Transverse colon (tissue), 4 donors: ENCODE measurements around the gene SLC51A. TPM values are rescaled to one million over a fixed set of nuclear protein-coding genes. Genes with fewer than 3 reads are reported as not detected.

Experiments used
- DNase-seq: peaks from one replicate; pipeline ENCODE4 v3.0.0-alpha.2; 2019
- H3K27ac ChIP-seq, 4 donors: fragments of 200-600 bp; sonication (generic); 2 replicates each; pipeline ENCODE4 v1.5.1; 2016 to 2018; ENCODE audit warnings: inconsistent platforms in 4 of 4
- H3K27me3 ChIP-seq: fragments of 200-600 bp; sonication (generic); 2 replicates; pipeline ENCODE4 v1.5.1; 2017; ENCODE audit warnings: inconsistent platforms
- H3K36me3 ChIP-seq, 4 donors: fragments of 200-600 bp; sonication (generic); 2 replicates each; pipeline ENCODE4 v1.5.1; 2017 to 2019; ENCODE audit warnings: inconsistent platforms in 4 of 4
- H3K4me1 ChIP-seq, 4 donors: fragments of 200-600 bp; sonication (generic); 2 replicates each; pipeline ENCODE4 v1.5.1; 2017 to 2020; ENCODE audit warnings: inconsistent platforms in 4 of 4
- H3K4me3 ChIP-seq, 4 donors: fragments of 200-600 bp; sonication (generic); 1 replicate in 1 of 4; 2 replicates in 3 of 4; pipeline versions ENCODE4 v1.5.1 to v1.6.1; 2017 to 2019; ENCODE audit warnings: inconsistent platforms in 4 of 4
- H3K9me3 ChIP-seq, 2 donors: fragments of 200-600 bp; sonication (generic); 2 replicates each; pipeline ENCODE4 v1.5.1; 2017 to 2019; ENCODE audit warnings: inconsistent platforms in 2 of 2
- EP300 ChIP-seq: sonication (generic); formaldehyde crosslinking; IDR thresholded peaks from one replicate; pipeline ENCODE4 v1.6.1; 2017; ENCODE audit warnings: antibody characterized with exemption, low read depth
- POLR2A ChIP-seq: fragments of 450-650 bp; IDR thresholded peaks from one replicate; pipeline ENCODE4 v1.6.1; 2016; ENCODE audit warnings: antibody characterized with exemption, mild to moderate bottlenecking, moderate library complexity
- POLR2AphosphoS5 ChIP-seq, 3 donors: sonication (generic); formaldehyde crosslinking; IDR thresholded peaks; one replicate each; pipeline ENCODE4 v1.6.1; 2016; ENCODE audit warnings: antibody characterized with exemption in 3 of 3
- WGBS, 2 donors: methylation state at CpG; one replicate each; pipeline ENCODE4 v1.1.5; 2018; ENCODE audit warnings: low coverage in 1 of 2; 5-methylcytosine and 5-hydroxymethylcytosine counted together
- in situ Hi-C, 4 donors: fragments of 200-750 bp; cut with MboI; loops; one replicate each; pipeline versions ENCODE4 v1.15.0 to v1.15.1; 2017; ENCODE audit warnings: low sequenced_read_pairs in 3 of 4, low pct_ligation_motif_present in 1 of 4, low pct_unique_long_range_greater_than_20kb in 1 of 4
- intact Hi-C: fragments of 100-400 bp; cut with DNase I; formaldehyde crosslinking; loops from one replicate; pipeline ENCODE4 v1.15.1; 2023; ENCODE audit warnings: low total_unique reads
- total RNA-seq, 4 donors: library from RNA; depleted of rRNA; stranded (reverse); fragments of >200 nt; gene quantifications; one replicate each; pipeline ENCODE4 v1.1.0, GENCODE V29; 2016
- TF ChIP-seq, protein P1 (sequence below), 5 experiments: fragments of 200-600 bp in 3 of 5; fragments of 450-650 bp in 2 of 5; sonication (generic) in 3 of 5; IDR thresholded peaks; 1 replicate in 2 of 5; 2 replicates in 3 of 5; pipeline ENCODE4 v1.5.1; 2016 to 2017; ENCODE audit warnings: antibody characterized with exemption in 5 of 5, inconsistent platforms in 3 of 5, mild to moderate bottlenecking in 2 of 5, moderate library complexity in 1 of 5

SLC51A gene
- total RNA-seq, 4 donors from 2014 or later: 7.2 to 123 (median 40.5) TPM

DNA sequence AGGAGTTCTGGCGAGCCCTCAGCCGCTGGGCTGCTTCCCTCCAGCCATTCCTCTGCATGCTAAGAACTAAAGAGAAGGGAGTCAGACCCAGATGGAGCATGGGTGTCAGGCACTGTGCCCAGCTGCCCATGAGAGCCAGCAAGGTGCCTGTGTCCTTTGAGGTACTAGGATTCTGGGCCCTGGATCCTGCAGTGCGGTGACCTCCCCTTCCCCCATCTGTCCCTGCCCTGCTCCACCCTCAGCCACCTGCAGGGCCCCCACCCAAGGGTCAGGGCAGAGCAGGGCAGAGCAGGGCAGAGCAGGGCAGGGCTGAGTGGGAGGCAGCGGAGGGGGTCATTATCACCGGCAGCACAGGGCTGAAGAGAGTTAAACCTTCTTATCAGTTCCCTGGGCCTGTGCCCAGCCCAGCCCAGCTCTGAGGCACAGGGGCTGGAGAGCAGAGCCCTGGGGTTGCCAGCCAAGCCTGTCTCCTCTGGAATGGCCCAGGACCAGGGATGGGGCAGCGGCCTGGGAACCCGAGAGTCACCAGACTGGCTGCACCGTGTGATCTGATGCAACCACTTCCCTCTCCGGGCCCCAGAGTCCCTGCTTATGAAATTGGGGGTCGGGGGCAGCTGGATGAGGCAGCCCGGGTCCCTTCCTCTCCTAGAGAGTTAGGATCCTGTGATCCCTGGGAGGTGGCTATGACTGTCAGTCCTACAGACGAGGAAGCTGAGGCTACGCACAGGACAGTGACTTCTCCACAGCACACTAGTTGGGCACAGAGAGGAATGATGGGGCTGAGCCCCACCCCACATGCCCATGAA lies 22.4 kb upstream of the SLC51A start:
- H3K27me3 ChIP-seq: no peaks in the 10 kb centered on the region
- no peak overlapping the region for H3K4me3 ChIP-seq
- no peaks in the 10 kb centered on the region for H3K36me3 ChIP-seq
- WGBS, 2 donors: 39 to 50% methylated on average over 2 to 13 of the region's 13 CpGs
- DNase-seq: peak; percentile 79
- intact Hi-C loops: loop anchor here (5.0 kb wide), 1 partner anchor 122 kb away; no protein-coding TSS in a partner anchor
- H3K27ac ChIP-seq: peak overlapping the region; percentile 67 to 87 (median 76)
- in situ Hi-C loops: loop anchor here in 1 of 4 donors (10.0 kb wide), 1 partner anchor 119 kb away; no protein-coding TSS in a partner anchor
- peaks cover 10 to 56% (median 32%) of the 10 kb centered on the region in 4 donors for H3K4me1 ChIP-seq
- peak in 1 of 3 donors; percentile 20 for TF ChIP-seq POLR2AphosphoS5 (IDR thresholded peaks at IDR 0.05)
- peak; percentile 25 for TF ChIP-seq POLR2A
- TF ChIP-seq, protein P1, sequence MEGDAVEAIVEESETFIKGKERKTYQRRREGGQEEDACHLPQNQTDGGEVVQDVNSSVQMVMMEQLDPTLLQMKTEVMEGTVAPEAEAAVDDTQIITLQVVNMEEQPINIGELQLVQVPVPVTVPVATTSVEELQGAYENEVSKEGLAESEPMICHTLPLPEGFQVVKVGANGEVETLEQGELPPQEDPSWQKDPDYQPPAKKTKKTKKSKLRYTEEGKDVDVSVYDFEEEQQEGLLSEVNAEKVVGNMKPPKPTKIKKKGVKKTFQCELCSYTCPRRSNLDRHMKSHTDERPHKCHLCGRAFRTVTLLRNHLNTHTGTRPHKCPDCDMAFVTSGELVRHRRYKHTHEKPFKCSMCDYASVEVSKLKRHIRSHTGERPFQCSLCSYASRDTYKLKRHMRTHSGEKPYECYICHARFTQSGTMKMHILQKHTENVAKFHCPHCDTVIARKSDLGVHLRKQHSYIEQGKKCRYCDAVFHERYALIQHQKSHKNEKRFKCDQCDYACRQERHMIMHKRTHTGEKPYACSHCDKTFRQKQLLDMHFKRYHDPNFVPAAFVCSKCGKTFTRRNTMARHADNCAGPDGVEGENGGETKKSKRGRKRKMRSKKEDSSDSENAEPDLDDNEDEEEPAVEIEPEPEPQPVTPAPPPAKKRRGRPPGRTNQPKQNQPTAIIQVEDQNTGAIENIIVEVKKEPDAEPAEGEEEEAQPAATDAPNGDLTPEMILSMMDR (IDR thresholded peaks at IDR 0.05): peak in 2 of 5 experiments; percentile 35 to 39
- no peak for TF ChIP-seq EP300
- H3K9me3 ChIP-seq: no peaks in the 10 kb centered on the region

DNA sequence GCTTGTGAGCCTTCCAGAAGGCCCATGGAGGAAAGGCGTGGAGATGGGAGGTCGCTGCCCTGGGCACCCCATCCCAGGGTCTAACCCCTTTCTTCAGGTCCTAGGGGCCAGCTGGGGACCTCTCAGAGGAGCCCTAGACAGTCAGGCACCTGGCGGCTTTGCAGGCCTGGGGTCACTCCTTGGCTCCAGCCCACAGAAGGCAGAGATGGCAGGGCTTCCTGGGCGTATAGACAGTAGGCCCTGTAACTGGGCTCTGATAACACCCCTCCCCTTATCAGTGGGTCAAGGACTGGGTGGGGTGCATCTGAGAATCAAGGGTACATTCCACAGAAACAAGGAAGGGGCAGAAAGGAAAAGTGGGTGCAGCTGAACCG lies 21.8 kb upstream of the SLC51A start:
- WGBS, 2 donors: 84% methylated on average over 4 of the region's 5 CpGs; no CpG with 5 or more reads in 1 of the 2 donors
- H3K27me3 ChIP-seq: no peaks in the 10 kb centered on the region
- H3K9me3 ChIP-seq: no peaks in the 10 kb centered on the region
- in situ Hi-C loops (loop anchor here in 1 of 4 donors (10.0 kb wide), 1 partner anchor 120 kb away; no protein-coding TSS in a partner anchor), intact Hi-C loops (loop anchor here (5.0 kb wide), 1 partner anchor 122 kb away; no protein-coding TSS in a partner anchor)
- H3K4me3 ChIP-seq: no peak overlapping the region
- no peaks in the 10 kb centered on the region for H3K36me3 ChIP-seq
- peaks cover 10 to 50% (median 32%) of the 10 kb centered on the region in 4 donors for H3K4me1 ChIP-seq
- DNase-seq: no peak
- peak overlapping the region; percentile 67 to 87 (median 76) for H3K27ac ChIP-seq
- TF ChIP-seq, protein P1 (IDR thresholded peaks at IDR 0.05): no peak

DNA sequence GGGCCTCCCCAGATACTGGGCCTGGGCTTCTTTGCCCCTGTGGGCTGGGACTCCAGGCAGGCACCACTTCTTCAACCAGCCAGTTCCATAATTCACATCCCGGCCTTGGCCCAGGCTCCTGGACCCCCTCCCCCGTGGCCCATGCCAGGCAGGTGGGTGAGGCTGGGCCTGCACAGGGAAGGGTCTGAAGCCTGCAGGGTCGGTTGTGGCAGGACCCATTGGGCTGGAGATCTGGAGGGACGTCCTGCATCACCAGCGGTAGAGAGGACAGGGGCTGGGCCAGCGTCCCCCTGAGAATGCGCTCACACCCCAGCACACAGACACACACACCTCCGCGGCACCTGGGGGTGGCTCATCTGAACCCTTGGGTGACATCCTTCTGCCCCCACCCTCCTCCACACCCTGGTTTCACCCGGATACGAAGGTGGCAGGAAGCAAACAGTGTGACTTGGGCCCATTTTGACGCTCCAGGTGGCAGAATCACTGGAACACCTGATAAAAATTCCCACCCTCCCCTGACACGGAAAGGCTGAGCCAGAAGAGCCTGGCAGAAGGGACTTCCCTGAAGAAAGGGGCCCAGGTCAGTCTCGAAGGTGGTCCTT lies 20.6 kb upstream of the SLC51A start:
- Histone ChIP-seq H3K9me3 (no peaks in the 10 kb centered on the region), H3K4me3 (no peak overlapping the region), H3K27me3 (no peaks in the 10 kb centered on the region), H3K36me3 (no peaks in the 10 kb centered on the region), H3K27ac (no peak overlapping the region), H3K4me1 (peaks cover 10 to 48% (median 32%) of the 10 kb centered on the region in 4 donors)
- 76% methylated on average over 13 of the region's 14 CpGs; no CpG with 5 or more reads in 1 of the 2 donors for WGBS, 2 donors
- in situ Hi-C loops: loop anchor here in 2 of 4 donors (5.0 to 10.0 kb wide), 2 partner anchors 121 to 123 kb away; no protein-coding TSS in a partner anchor
- no peak for DNase-seq
- intact Hi-C loops: no loop called here
- TF ChIP-seq EP300 (no peak), POLR2AphosphoS5 (IDR thresholded peaks at IDR 0.05) (no peak), POLR2A (no peak)
- TF ChIP-seq, protein P1 (IDR thresholded peaks at IDR 0.05): no peak

DNA sequence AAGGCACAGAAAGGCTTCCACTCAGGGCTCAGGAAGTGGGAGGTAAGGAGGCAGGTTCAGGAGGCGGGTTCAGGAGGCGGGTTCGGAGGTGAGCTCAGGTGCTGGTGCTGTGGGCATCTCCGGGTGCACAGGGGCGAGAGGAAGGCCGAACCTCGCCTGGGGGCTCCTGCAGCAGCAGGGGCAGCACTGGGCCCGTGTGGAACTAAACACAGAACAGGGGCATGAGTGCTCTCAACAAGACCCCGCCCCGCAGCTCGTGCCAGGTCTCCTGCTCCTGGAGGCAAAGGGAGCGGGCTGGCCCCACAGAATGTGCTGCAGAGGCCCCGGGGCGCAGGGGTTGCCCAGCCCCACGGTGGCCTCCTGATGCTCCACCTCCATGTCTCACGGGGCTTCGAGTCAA lies 18.8 kb upstream of the SLC51A start:
- peaks cover 5 to 36% (median 25%) of the 10 kb centered on the region in 4 donors for H3K4me1 ChIP-seq
- 87 to 92% methylated on average over 8 to 17 of the region's 17 CpGs for WGBS, 2 donors
- no peak for TF ChIP-seq EP300
- TF ChIP-seq POLR2A: no peak
- TF ChIP-seq, protein P1 (IDR thresholded peaks at IDR 0.05): no peak
- TF ChIP-seq POLR2AphosphoS5 (IDR thresholded peaks at IDR 0.05): no peak
- H3K9me3 ChIP-seq: no peaks in the 10 kb centered on the region
- H3K4me3 ChIP-seq: no peak overlapping the region
- intact Hi-C loops: no loop called here
- no peaks in the 10 kb centered on the region for H3K36me3 ChIP-seq
- H3K27me3 ChIP-seq: no peaks in the 10 kb centered on the region
- no peak overlapping the region for H3K27ac ChIP-seq
- in situ Hi-C loops: loop anchor here in 2 of 4 donors (5.0 to 10.0 kb wide), 2 partner anchors 123 to 125 kb away; no protein-coding TSS in a partner anchor
- DNase-seq: no peak
